Jurkat, Clone E6-1 (cell line): Measurements from ENCODE around the gene SPRR2E. TPM values are rescaled to one million over a fixed set of nuclear protein-coding genes. Genes with fewer than 3 reads are reported as not detected.
"Not testable (repeated sequence)": the region's sequence is repeated elsewhere in the genome, so short reads cannot be mapped to it uniquely, and the experiment has no call there.

Source experiments
- DNase-seq: peaks from one replicate; pipeline ENCODE4 v3.0.0-alpha.2; 2011; ENCODE audit warnings: low read depth, low spot score
- H3K4me3 ChIP-seq: 2 replicates; pipeline ENCODE4 v1.5.1; 2011; ENCODE audit warnings: mild to moderate bottlenecking, low read length, control low read depth, moderate library complexity
- polyA plus RNA-seq: library from polyadenylated mRNA; unstranded; fragments of >200 nt; gene quantifications from one replicate; pipeline ENCODE4 v1.2.1, GENCODE V29; 2012; ENCODE audit warnings: missing spikeins; ENCODE audit not compliant: insufficient read length, insufficient read depth

Gene SPRR2E
- not detected for polyA plus RNA-seq

GRCh38 chr1:153094426-153094825, at the start of gene SPRR2E:
Gene SPRR2E, minus strand, starts transcription at chr1:153094526. Its CDS starts 775 bp downstream, at chr1:153093751.
- DNase-seq: no peak

DNA sequence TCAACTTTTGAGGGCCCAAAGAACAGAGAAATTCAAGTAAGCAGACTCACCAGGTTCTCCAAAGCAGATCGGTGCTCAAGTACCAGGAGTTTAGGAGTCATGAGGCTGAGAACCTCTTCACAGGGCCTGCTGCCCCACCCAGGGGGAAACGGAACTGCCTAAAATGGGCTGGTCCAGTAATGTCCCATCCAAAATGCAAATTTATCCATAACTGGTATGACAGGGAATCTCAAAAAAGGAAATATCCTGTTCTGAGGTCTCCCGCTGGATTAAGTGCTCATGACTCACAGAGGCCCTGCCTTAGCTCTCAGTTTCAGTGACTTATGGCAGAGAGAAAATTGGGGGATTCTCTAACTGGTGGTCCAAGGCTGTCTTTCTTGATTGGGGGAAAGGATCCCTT, 47.1 kb upstream of the SPRR2E start:
- no peak overlapping the region for H3K4me3 ChIP-seq
- no peak for DNase-seq

More at GRCh38 chr1:153094426-153094825, at the start of gene SPRR2E:
- H3K4me3 ChIP-seq: no peak within 1 kb of the TSS

DNA sequence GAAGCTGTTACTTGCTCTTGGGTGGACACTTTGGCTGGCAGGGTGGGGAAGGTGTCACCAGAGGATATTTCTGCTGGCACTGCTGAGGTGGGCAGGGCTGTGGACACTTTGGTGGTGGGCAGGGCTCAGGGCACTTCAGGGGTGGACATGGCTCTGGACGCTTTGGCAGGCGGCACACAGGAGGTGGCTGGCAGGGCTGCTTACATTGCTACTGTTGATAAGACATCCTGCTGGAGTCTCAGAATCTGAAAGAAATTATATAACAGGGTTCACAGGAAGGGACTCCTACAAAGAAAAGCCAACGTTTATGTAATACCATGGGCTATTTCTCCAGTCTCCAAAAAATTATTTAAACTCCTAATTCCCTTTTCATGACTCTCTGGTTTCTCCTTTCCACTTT, 46.2 kb upstream of the SPRR2E start:
- H3K4me3 ChIP-seq: no peak overlapping the region
- DNase-seq: no peak

GRCh38 chr1:153133743-153134142, 39.4 kb upstream of the SPRR2E start:
- no peak overlapping the region for H3K4me3 ChIP-seq
- no peak for DNase-seq

DNA sequence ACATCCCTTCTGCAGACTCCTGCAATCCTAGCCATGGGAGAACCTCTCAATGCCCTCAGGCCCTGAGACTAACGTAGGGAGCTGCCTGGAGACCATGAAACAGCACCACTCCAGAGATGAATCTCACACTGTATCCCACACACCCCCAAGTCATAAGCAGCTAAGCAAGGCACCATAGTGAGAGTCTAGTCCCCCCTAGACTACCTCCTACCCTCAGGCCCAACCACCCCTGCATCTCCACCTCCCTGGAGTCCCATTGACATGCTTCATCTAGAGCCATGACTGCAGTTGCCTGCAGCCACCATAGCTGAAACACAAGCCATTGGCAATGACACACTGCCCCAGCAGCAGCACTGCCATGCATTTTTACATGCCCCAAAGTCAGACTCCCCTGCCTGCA, 38.9 kb upstream of the SPRR2E start:
- H3K4me3 ChIP-seq: no peak overlapping the region
- no peak for DNase-seq

DNA sequence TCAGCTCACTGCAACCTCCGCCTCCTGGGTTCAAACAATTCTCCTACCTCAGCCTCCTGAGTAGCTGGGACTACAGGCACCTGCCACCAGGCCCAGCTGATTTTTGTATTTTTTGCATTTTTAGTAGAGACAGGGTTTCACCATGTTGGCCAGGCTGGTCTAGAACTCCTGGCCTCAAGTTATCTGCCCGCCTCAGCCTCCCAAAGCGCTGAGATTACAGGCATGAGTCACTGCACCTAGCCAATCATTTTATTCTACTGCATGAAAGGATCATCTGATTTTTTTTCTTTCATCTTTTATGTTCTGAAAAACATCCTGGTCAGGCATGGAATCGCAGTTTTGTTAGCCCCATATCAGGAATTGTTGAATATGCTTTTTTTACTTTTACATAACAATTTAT, 34.4 kb upstream of the SPRR2E start:
- DNase-seq, H3K4me3 ChIP-seq: not testable (repeated sequence)

DNA sequence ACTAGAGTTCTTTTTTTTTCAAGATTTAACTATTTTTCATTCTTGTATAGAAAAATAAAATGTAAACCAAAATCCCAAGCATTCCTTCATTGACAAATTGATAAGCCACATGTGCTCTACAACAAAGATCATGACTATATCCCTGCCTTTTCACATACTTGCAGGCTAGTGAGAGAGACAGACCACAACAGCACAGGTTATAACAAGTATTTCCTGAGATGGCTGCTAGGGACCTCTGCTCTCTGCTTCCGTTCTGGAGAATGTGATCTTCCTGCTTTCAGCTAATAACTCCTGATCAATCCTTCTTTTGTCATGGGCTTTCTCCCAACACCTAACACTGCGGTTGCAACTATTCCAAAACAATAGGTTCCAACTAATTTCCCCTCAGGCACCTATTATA, 33.0 kb upstream of the SPRR2E start:
- no peak for DNase-seq

GRCh38 chr1:153125536-153125935, 31.2 kb upstream of the SPRR2E start:
- DNase-seq: no peak
- H3K4me3 ChIP-seq: no peak overlapping the region

More for the DNA sequence above, 33.0 kb upstream of the SPRR2E start:
- H3K4me3 ChIP-seq: no peak overlapping the region

DNA sequence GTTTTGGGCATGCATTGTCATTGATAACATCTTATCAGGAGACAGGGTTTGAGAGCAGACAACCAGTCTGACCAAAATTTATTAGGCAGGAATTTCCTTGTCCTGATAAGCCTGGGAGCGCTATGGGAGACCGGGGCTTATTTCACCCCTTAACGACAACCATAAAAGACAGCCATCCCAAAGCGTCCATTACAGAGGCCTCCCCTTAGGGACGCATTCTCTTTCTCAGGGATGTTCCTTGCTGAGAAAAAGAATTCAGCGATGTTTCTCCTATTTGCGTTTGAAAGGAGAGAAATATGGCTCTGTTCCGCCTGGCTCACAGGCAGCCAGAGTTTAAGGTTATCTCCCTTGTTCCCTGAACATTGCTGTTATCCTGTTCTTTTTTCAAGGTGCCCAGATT, 29.5 kb upstream of the SPRR2E start:
- DNase-seq, H3K4me3 ChIP-seq: not testable (repeated sequence)

GRCh38 chr1:153122831-153123421, 28.6 kb upstream of the SPRR2E start:
- H3K4me3 ChIP-seq: no peak overlapping the region
- no peak for DNase-seq

DNA sequence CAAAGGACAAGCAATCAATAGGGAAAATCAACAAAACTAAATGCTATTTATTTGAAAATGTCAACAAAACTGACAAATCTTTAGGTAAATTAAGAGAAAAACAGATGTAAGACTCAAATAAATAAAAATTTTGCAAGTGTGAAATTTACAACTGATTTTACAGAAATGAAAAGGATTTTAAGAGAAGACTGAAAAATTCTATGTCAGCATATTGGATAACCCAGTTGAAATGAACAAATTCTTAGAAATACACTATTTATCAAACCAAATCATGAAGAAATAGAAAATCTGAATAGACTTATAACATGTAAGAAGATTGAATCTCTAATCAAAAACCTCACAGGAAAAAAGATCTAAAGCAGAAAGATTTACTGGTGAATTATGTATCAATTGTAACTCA, 26.6 kb upstream of the SPRR2E start:
- H3K4me3 ChIP-seq: no peak overlapping the region
- no peak for DNase-seq

- no peak for DNase-seq
- no peak overlapping the region for H3K4me3 ChIP-seq
Observed at GRCh38 chr1:153119491-153119971, 25.2 kb upstream of the SPRR2E start.

DNA sequence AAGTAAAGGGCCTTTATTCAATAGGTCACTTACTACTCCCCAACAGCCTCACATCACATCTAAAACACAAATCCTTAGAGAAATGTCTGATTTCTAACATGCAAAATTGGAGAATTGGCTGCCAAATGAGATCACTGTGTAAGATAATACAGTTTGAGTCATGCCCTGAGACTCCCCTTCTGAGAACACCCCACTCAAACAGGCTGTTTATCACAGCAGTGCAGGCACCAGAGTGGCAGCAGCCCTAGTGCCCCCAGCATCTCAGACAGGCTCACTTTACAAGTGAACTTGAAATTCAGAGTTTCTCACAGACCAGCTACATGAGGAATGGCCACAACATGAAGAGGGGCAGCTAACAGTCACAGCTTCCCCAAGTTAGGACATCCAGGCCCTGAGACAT, 20.9 kb upstream of the SPRR2E start:
- not testable (repeated sequence) for DNase-seq, H3K4me3 ChIP-seq

GRCh38 chr1:153113416-153113815, 19.1 kb upstream of the SPRR2E start, which contains the start of gene SPRR2F:
Gene SPRR2F, minus strand, starts transcription at chr1:153113516. Its CDS starts 783 bp downstream, at chr1:153112733.
- no peak for DNase-seq
- H3K4me3 ChIP-seq: no peak within 1 kb of the TSS

DNA sequence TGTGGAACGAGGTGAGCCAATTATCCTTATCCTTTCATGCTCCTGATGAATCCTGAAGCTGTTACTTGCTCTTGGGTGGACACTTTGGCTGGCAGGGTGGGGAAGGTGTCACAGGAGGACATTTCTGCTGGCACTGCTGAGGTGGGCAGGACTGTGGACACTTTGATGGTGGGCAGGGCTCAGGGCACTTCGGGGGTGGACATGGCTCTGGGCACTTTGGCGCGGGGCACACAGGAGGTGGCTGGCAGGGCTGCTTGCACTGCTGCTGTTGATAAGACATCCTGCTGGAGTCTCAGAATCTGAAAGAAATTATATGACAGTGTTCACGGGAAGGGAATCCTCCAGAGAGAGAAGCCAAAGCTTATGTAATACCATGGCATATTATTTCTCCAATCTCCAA, 18.1 kb upstream of the SPRR2E start:
- H3K4me3 ChIP-seq, DNase-seq: not testable (repeated sequence)

DNA sequence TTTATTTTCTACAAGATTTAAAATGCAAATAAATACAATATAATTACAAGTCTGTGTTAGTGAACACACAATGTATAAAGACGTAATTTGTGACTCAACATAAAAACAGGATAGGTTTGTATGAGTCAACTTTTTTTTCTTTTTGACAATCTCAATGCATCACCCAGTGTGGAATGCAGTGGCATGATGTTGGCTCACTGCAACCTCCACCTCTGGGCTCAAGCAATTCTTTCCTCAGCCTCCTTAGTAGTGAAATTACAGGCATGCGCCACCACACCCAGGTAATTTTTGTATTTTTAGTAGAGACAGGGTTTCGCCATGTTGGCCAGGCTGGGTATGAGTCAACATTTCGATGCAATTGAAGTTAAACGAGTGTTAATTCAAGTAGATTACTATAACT, 5.9 kb upstream of the SPRR2E start:
- no peak overlapping the region for H3K4me3 ChIP-seq
- no peak for DNase-seq

- H3K4me3 ChIP-seq: no peak overlapping the region
- DNase-seq: no peak
Observed at GRCh38 chr1:153099461-153100045, 5.2 kb upstream of the SPRR2E start.

DNA sequence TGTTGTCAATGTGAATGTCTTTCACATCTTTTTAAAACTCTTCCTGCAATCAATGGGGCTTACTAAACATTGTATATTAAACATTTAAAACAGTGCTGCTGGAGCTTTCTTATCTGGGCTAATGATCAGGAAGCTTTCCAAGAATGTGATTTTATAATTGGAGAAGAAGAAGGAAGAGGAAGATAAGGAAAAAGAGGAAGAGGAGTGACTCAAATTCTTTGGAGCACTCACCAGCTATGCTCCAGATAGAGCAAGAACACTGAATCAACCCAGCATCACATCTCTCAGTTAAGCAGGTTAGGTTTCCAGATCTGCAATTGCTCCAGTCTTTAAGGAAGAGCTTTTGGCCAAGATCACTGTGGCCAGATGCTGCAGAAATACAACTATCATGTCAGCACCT, 1.4 kb upstream of the SPRR2E start:
- DNase-seq: no peak
- H3K4me3 ChIP-seq: no peak overlapping the region

DNA sequence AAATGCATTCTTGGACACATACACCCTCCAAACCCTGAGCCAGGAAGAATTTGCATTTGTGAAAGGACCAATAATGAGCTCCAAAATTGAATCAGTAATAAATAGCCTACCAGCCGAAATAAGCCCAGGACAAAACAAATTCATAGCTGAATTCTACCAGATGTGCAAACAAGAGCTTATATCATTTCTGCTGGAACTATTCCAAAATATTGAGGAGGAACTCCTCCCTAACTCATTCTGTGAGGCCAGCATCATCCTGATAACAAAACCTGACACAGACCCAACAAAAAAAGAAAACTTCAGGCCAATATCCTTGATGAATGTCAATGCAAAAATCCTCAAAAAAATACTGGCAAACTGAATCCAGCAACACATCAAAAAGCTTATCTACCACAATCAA, 6.7 kb downstream of the SPRR2E start:
- DNase-seq: no peak
- no peak overlapping the region for H3K4me3 ChIP-seq

DNA sequence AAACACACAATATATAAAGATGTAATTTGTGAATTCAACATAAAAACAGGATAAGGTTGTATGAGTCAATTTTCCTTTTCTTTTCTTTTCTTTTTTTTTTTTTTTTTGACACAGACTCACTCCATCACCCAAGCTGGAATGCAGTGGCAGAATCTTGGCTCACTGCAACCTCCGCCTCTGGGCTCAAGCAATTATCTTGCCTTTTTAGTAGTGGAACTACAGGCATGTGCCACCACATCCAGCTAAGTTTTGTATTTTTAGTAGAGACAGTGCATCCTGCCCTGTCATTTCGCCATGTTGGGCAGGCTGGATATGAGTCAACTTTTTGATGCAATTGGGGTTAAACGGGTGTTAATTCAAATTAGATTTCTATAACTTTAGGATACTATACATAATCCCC, 12.6 kb downstream of the SPRR2E start:
- DNase-seq: no peak
- no peak overlapping the region for H3K4me3 ChIP-seq
